Chondrocyte (in vitro differentiated cells): ENCODE data around the gene APOBEC4. TPM values are rescaled to one million over a fixed set of nuclear protein-coding genes. Genes with fewer than 3 reads are reported as not detected.
A peak's percentile ranks its signal among the peaks of the same experiment; 100 is the strongest.
"Not testable (repeated sequence)": the region's sequence is repeated elsewhere in the genome, so short reads cannot be mapped to it uniquely, and the experiment has no call there.

Experiments
- DNase-seq: peaks from one replicate; pipeline ENCODE4 v3.0.0; 2021; ENCODE audit warnings: mixed read lengths, low spot score
- H3K27ac Mint-ChIP-seq: one replicate; pipeline ENCODE4 v1.8.0; 2021; ENCODE audit warnings: mild to moderate bottlenecking, moderate library complexity, mixed read lengths; ENCODE audit not compliant: unreplicated experiment
- H3K27me3 Mint-ChIP-seq: 2 replicates; pipeline ENCODE4 v1.8.0; 2021; ENCODE audit warnings: low read depth, mixed read lengths
- H3K36me3 Mint-ChIP-seq: 2 replicates; pipeline ENCODE4 v1.8.0; 2021; ENCODE audit warnings: low read depth, mixed read lengths
- H3K4me1 Mint-ChIP-seq: 2 replicates; pipeline ENCODE4 v1.8.0; 2021; ENCODE audit warnings: low read depth, mild to moderate bottlenecking, mixed read lengths
- H3K4me3 Mint-ChIP-seq: one replicate; pipeline ENCODE4 v1.8.0; 2021; ENCODE audit warnings: mild to moderate bottlenecking, moderate library complexity, mixed read lengths; ENCODE audit not compliant: unreplicated experiment
- H3K9me3 Mint-ChIP-seq: 2 replicates; pipeline ENCODE4 v1.8.0; 2021; ENCODE audit warnings: low read depth, mixed read lengths
- total RNA-seq: library from RNA; stranded (reverse); gene quantifications from 3 replicates; pipeline ENCODE4 v1.2.1, GENCODE V29; 2021
- TF ChIP-seq, protein P1 (sequence below): fragments of 200-600 bp; sonication (generic); IDR thresholded peaks from 2 replicates; pipeline ENCODE4 v1.5.0; 2021; ENCODE audit warnings: antibody characterized with exemption, mild to moderate bottlenecking, moderate library complexity

Gene APOBEC4
- total RNA-seq, 1 donor from 2014 or later: not detected

DNA sequence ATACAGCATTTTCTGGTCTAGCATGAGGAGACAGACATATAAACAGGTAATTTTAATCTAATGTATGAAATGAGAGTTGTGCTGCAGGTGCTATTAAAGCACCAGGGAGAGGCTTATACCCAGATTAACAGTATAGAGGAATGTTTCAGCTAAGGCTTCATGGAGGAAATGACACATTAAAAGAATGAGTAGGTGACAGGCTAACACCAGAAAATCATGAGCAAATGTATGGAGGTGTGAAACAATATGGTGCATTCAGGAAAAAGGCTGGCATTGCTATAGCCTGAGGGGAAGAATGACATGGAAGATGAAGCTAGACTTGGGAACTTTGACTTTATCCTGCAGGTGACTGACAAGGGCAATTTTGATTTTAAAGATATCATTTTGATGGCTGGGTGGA, 24.6 kb downstream of the APOBEC4 start:
- Mint-ChIP-seq H3K4me3 (no peak overlapping the region), H3K36me3 (peaks cover 36% of the 10 kb centered on the region), H3K9me3 (no peaks in the 10 kb centered on the region), H3K27ac (peak overlapping the region; percentile 4), H3K27me3 (no peaks in the 10 kb centered on the region), H3K4me1 (peaks cover 67% of the 10 kb centered on the region)
- DNase-seq: no peak
- TF ChIP-seq, protein P1, sequence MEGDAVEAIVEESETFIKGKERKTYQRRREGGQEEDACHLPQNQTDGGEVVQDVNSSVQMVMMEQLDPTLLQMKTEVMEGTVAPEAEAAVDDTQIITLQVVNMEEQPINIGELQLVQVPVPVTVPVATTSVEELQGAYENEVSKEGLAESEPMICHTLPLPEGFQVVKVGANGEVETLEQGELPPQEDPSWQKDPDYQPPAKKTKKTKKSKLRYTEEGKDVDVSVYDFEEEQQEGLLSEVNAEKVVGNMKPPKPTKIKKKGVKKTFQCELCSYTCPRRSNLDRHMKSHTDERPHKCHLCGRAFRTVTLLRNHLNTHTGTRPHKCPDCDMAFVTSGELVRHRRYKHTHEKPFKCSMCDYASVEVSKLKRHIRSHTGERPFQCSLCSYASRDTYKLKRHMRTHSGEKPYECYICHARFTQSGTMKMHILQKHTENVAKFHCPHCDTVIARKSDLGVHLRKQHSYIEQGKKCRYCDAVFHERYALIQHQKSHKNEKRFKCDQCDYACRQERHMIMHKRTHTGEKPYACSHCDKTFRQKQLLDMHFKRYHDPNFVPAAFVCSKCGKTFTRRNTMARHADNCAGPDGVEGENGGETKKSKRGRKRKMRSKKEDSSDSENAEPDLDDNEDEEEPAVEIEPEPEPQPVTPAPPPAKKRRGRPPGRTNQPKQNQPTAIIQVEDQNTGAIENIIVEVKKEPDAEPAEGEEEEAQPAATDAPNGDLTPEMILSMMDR: no peak

DNA sequence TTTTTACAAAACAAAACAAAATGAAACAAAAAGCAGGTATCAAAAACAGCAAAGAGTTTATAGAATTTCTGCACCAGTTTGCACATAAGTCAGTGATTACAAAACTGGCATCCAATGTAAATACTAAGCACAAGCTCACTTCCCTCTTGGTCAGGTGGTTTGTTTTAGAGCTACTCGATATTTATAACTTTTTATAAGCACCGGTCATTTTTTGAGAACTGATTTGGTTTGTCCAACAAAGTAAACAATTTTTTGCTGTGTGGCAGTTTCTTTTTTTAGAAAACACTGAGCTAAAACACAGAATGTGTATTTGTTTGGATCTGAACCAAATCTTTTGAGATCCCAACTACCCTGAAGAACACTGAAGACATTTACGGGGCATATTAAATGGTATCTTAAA, 26.9 kb downstream of the APOBEC4 start:
- not testable (repeated sequence) for H3K27me3 Mint-ChIP-seq, DNase-seq, H3K9me3 Mint-ChIP-seq, H3K4me3 Mint-ChIP-seq
- peak overlapping the region; percentile 49 for H3K27ac Mint-ChIP-seq
- peaks cover 59% of the 10 kb centered on the region for H3K4me1 Mint-ChIP-seq
- H3K36me3 Mint-ChIP-seq: peaks cover 36% of the 10 kb centered on the region

GRCh38 chr1:183622884-183623785, 30.0 kb downstream of the APOBEC4 start:
- TF ChIP-seq, protein P1: peak; percentile 85
- DNase-seq: no peak
- peak overlapping the region; percentile 58 for H3K27ac Mint-ChIP-seq
- H3K4me1 Mint-ChIP-seq: peaks cover 43% of the 10 kb centered on the region
- no peak overlapping the region for H3K4me3 Mint-ChIP-seq
- no peaks in the 10 kb centered on the region for H3K27me3 Mint-ChIP-seq
- H3K9me3 Mint-ChIP-seq: no peaks in the 10 kb centered on the region
- peaks cover 15% of the 10 kb centered on the region for H3K36me3 Mint-ChIP-seq

DNA sequence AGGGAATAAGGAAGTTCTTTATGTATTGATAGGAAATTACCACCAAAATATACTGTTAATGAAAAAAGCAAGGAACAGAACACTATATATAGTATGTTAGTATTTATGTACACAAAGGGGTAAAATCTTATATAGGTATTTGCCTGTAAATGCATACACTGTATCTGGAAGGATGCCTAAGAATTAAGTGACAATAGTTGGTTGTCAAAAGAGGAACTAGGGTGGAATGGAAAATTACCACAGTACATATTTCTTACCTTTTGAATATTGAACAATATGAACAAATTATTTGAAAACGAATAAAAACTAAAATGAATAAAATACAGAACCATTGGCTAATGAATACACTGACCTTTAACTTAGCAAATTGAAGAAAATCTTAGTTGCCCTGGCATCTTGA, 31.1 kb downstream of the APOBEC4 start:
- Mint-ChIP-seq H3K36me3 (peaks cover 14% of the 10 kb centered on the region), H3K4me1 (peaks cover 38% of the 10 kb centered on the region), H3K9me3 (no peaks in the 10 kb centered on the region), H3K4me3 (no peak overlapping the region), H3K27me3 (no peaks in the 10 kb centered on the region), H3K27ac (no peak overlapping the region)
- TF ChIP-seq, protein P1: no peak
- DNase-seq: no peak

- DNase-seq: no peak
- Mint-ChIP-seq H3K4me3 (no peak overlapping the region), H3K27me3 (no peaks in the 10 kb centered on the region), H3K27ac (peak overlapping the region; percentile 45), H3K36me3 (peaks cover 11% of the 10 kb centered on the region), H3K9me3 (no peaks in the 10 kb centered on the region), H3K4me1 (peaks cover 27% of the 10 kb centered on the region)
- TF ChIP-seq, protein P1: no peak
Measured at GRCh38 chr1:183620311-183620710, 32.8 kb downstream of the APOBEC4 start.

- Mint-ChIP-seq H3K4me1 (peaks cover 27% of the 10 kb centered on the region), H3K36me3 (peaks cover 8% of the 10 kb centered on the region), H3K9me3 (no peaks in the 10 kb centered on the region), H3K27me3 (no peaks in the 10 kb centered on the region), H3K4me3 (no peak overlapping the region), H3K27ac (no peak overlapping the region)
- DNase-seq: no peak
- TF ChIP-seq, protein P1: no peak
Measured at GRCh38 chr1:183619781-183620180, 33.3 kb downstream of the APOBEC4 start.

DNA sequence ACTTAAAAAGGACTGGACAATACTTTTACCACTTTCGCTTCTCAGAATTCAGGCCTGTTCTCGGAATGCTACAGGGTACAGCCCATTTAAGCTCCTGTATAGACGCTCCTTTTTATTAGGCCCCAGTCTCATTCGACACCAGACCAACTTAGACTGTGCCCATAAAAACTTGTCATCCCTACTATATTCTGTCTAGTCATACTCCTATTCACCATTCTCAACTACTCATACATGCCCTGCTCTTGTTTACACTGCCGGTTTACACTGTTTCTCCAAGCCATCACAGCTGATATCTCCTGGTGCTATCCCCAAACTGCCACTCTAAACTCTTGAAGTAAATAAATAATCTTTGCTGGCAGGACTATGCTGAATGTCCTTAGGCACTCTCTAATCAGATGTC, 34.9 kb downstream of the APOBEC4 start:
- H3K9me3 Mint-ChIP-seq, H3K36me3 Mint-ChIP-seq, H3K27ac Mint-ChIP-seq, H3K4me3 Mint-ChIP-seq, DNase-seq, H3K27me3 Mint-ChIP-seq: not testable (repeated sequence)
- H3K4me1 Mint-ChIP-seq: peaks cover 22% of the 10 kb centered on the region

DNA sequence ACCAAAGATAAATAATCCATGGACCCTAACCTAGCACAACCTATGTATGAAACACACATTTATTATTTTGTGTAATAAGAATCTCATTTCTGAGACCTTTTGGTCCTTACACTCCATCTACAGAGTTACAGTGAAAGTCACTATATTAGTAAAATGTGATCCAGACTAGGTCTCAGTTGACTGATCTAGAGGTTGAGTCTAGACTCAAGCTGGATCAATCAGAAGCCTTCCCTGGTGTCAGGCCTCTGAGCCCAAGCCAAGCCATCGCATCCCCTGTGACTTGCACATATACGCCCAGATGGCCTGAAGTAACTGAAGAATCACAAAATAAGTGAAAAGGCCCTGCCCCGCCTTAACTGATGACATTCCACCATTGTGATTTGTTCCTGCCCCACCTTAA, 40.1 kb downstream of the APOBEC4 start:
- not testable (repeated sequence) for H3K36me3 Mint-ChIP-seq, H3K9me3 Mint-ChIP-seq, H3K27me3 Mint-ChIP-seq, DNase-seq, H3K4me3 Mint-ChIP-seq, H3K27ac Mint-ChIP-seq
- peaks cover 30% of the 10 kb centered on the region for H3K4me1 Mint-ChIP-seq
